Glutamatergic neuron (in vitro differentiated cells): ENCODE results near the gene KCNT1. TPM values are rescaled to one million over a fixed set of nuclear protein-coding genes. Genes with fewer than 3 reads are reported as not detected.
"Not testable (repeated sequence)": the region's sequence is repeated elsewhere in the genome, so short reads cannot be mapped to it uniquely, and the experiment has no call there.

Experiments used
- DNase-seq: peaks from one replicate; pipeline ENCODE4 v3.0.0; 2022
- H3K27ac Mint-ChIP-seq: one replicate; pipeline ENCODE4 v1.8.0; 2020; ENCODE audit warnings: mild to moderate bottlenecking, mixed read lengths, inconsistent platforms; ENCODE audit not compliant: unreplicated experiment
- H3K27me3 Mint-ChIP-seq: one replicate; pipeline ENCODE4 v1.8.0; 2020; ENCODE audit warnings: mild to moderate bottlenecking, moderate library complexity, mixed read lengths, inconsistent platforms; ENCODE audit not compliant: unreplicated experiment
- H3K36me3 Mint-ChIP-seq: one replicate; pipeline ENCODE4 v1.8.0; 2020; ENCODE audit warnings: mild to moderate bottlenecking, mixed read lengths, inconsistent platforms; ENCODE audit not compliant: unreplicated experiment
- H3K4me1 Mint-ChIP-seq: one replicate; pipeline ENCODE4 v1.8.0; 2020; ENCODE audit warnings: mild to moderate bottlenecking, low read depth, mixed read lengths, inconsistent platforms; ENCODE audit not compliant: unreplicated experiment
- H3K4me3 Mint-ChIP-seq: one replicate; pipeline ENCODE4 v1.8.0; 2020; ENCODE audit warnings: mild to moderate bottlenecking, mixed read lengths, inconsistent platforms; ENCODE audit not compliant: unreplicated experiment
- H3K9me3 Mint-ChIP-seq: one replicate; pipeline ENCODE4 v1.8.0; 2020; ENCODE audit warnings: mild to moderate bottlenecking, moderate library complexity, mixed read lengths, inconsistent platforms; ENCODE audit not compliant: unreplicated experiment
- CTCF ChIP-seq: fragments of 200-600 bp; sonication (generic); IDR thresholded peaks from one replicate; pipeline ENCODE4 v1.5.0; 2021; ENCODE audit not compliant: partially characterized antibody, unreplicated experiment
- total RNA-seq: library from RNA; stranded (reverse); fragmentation: NEBNext Ultra II Directional; extraction: Animal tissue kit (Norgen Biotek cat#: 25700); gene quantifications from one replicate; pipeline ENCODE4 v1.2.1, GENCODE V29; 2021; ENCODE audit not compliant: unreplicated experiment

The KCNT1 gene
- total RNA-seq, 1 donor from 2014 or later, result 0.76 TPM

GRCh38 chr9:135664801-135665794, 36.9 kb upstream of the KCNT1 start:
- Mint-ChIP-seq H3K9me3 (peaks cover 8% of the 10 kb centered on the region), H3K4me1 (no peaks in the 10 kb centered on the region), H3K27ac (no peak overlapping the region), H3K4me3 (no peak overlapping the region), H3K36me3 (peaks cover 6% of the 10 kb centered on the region), H3K27me3 (peaks cover 8% of the 10 kb centered on the region)
- no peak for DNase-seq
- no peak for TF ChIP-seq CTCF

DNA sequence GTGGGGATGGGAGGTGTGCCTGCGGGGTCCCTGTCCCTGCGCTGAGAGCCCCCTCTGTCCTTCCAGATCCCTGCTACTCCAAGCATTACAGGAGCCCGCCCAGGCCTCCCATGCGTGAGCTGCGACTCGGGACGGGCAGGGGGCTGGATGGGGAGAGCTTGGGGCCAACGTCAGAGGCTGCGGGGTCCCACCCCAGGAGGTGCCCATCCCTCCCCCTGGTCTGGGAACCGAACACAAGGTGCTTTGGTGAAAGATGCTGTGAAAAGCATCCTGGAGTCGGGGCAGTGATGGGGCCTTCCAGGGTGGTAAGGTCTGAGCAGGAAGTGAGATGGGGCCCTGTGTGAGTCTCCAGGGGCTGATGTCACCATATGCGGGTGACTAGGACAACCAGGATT, 36.2 kb upstream of the KCNT1 start:
- H3K27ac Mint-ChIP-seq, result no peak overlapping the region
- no peaks in the 10 kb centered on the region for H3K4me1 Mint-ChIP-seq
- peaks cover 8% of the 10 kb centered on the region for H3K27me3 Mint-ChIP-seq
- no peak for TF ChIP-seq CTCF
- H3K9me3 Mint-ChIP-seq, result peaks cover 8% of the 10 kb centered on the region
- no peak overlapping the region for H3K4me3 Mint-ChIP-seq
- DNase-seq, result no peak
- H3K36me3 Mint-ChIP-seq, result peaks cover 6% of the 10 kb centered on the region

DNA sequence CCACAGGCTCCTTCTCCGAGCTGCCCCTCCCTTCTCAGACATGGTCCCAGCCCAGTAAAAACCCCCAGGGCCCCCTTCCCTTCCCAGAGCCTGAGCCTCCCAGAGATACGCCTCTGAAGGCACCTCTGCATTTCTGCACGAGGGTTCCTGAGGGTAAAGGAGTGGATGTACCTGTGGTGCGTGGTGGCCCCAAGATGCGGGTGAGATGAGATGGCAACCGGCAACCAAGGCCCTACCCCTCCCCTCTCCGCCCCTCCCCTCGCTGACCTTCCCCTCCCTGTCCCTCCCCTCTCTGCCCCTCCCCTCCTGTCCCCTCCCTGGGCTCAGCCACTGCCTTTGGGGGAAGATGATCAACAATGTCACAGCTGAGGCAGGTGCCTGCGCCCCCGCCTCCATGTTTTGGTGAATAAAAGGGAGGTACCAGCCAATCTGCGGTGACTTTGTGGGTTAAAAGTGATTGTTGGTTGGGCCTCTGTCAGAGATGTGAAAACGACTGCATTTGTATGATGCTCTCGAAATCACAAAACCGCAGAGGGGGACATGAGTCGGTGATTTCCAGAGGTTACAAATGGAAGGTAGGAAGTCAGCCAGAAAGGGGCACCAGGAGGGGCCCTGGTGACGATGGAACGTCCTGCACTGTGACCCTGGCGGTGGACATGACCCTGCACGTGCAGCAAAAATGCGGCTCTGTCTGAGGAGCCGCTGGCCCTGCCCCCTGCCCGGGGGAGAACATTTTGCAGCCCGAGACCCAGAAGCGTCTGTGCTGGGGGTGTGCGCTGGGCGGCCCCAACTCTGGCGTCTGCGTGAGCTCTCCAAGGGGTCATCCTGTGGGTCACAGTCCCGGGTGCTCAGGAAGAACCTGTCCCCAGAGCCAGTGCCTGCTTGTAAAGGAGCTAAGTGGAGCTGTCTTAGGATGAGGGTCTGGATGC, 35.2 kb upstream of the KCNT1 start:
- H3K36me3 Mint-ChIP-seq, result peaks cover 6% of the 10 kb centered on the region
- H3K4me3 Mint-ChIP-seq, result no peak overlapping the region
- no peaks in the 10 kb centered on the region for H3K4me1 Mint-ChIP-seq
- H3K27ac Mint-ChIP-seq, result no peak overlapping the region
- peaks cover 8% of the 10 kb centered on the region for H3K9me3 Mint-ChIP-seq
- peaks cover 8% of the 10 kb centered on the region for H3K27me3 Mint-ChIP-seq
- TF ChIP-seq CTCF, result no peak
- DNase-seq, result no peak

DNA sequence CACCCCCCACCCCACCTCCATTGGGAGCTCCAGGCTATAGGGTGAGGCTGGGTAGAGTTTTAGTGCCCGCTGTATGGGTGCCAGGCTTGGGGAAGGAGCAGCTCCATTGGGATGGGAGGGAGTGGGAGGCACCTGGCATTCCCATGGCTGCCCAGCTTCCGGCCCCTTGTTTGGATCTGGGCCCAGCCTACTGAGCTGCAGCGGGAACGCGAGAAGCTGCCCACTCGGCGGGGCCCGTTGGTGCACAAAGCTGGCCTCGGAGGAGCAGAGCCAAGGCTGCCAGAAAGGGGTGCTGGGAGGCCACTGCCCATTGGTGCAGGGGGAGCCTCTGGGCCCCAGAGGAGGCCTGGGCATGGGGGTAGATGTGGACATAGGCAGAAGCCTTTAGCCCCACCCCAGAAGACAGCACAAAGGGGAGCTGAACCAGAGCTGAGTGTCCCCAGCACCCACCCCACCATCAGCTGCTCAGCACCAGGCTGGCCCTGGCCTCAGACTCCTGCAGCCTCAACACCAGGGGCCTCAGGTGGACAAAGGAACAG, 34.5 kb upstream of the KCNT1 start:
- no peak for TF ChIP-seq CTCF
- H3K36me3 Mint-ChIP-seq, result peaks cover 6% of the 10 kb centered on the region
- H3K9me3 Mint-ChIP-seq, result peaks cover 6% of the 10 kb centered on the region
- H3K27ac Mint-ChIP-seq, result no peak overlapping the region
- H3K4me1 Mint-ChIP-seq, result no peaks in the 10 kb centered on the region
- peaks cover 6% of the 10 kb centered on the region for H3K27me3 Mint-ChIP-seq
- DNase-seq, result no peak
- H3K4me3 Mint-ChIP-seq, result no peak overlapping the region

- not testable (repeated sequence) for H3K4me3 Mint-ChIP-seq, H3K9me3 Mint-ChIP-seq, H3K4me1 Mint-ChIP-seq, H3K27me3 Mint-ChIP-seq, DNase-seq, H3K36me3 Mint-ChIP-seq, H3K27ac Mint-ChIP-seq
These were observed 33.0 kb upstream of the KCNT1 start for GRCh38 chr9:135669018-135669417.
